HL-60 (cell line): ENCODE data around the gene DNM3.

ENCODE experiments used
- DNase-seq, 2 experiments: peaks; one replicate each; pipeline ENCODE4 v3.0.0-alpha.2; 2010 to 2020; ENCODE audit warnings: low read depth in 1 of 2, low spot score in 1 of 2
- H3K27ac ChIP-seq: fragments of 250-450 bp; sonication (Bioruptor Pico); replicated peaks from 2 replicates; pipeline ENCODE4 v1.5.1; 2020; ENCODE audit warnings: mild to moderate bottlenecking, moderate library complexity
- H3K27me3 ChIP-seq: fragments of 250-450 bp; sonication (Bioruptor Pico); 2 replicates; pipeline ENCODE4 v1.5.1; 2021; ENCODE audit warnings: mild to moderate bottlenecking, moderate library complexity; ENCODE audit not compliant: insufficient read depth, poor library complexity, severe bottlenecking
- H3K4me3 ChIP-seq: replicated peaks from 2 replicates; pipeline ENCODE4 v1.5.1; 2011; ENCODE audit warnings: mild to moderate bottlenecking, control low read depth, low read length; ENCODE audit not compliant: insufficient read depth
- CTCF ChIP-seq: IDR thresholded peaks from one replicate; pipeline ENCODE4 v1.5.1; 2011; ENCODE audit warnings: low read length, control low read depth, inconsistent platforms; ENCODE audit not compliant: insufficient read depth
- GABPA ChIP-seq: IDR thresholded peaks from 2 replicates; pipeline ENCODE4 v1.6.1; 2012; ENCODE audit warnings: low read depth
- POLR2AphosphoS5 ChIP-seq: IDR thresholded peaks from 2 replicates; pipeline ENCODE4 v1.6.1; 2012; ENCODE audit warnings: low read depth
- REST ChIP-seq: IDR thresholded peaks from 2 replicates; pipeline ENCODE4 v1.6.1; 2012; ENCODE audit warnings: low read depth; ENCODE audit not compliant: insufficient replicate concordance
- SPI1 ChIP-seq: IDR thresholded peaks from 2 replicates; pipeline ENCODE4 v1.6.1; 2012; ENCODE audit warnings: low read depth, mild to moderate bottlenecking, borderline replicate concordance

The DNM3 gene

GRCh38 chr1:172401477-172401876, 560.2 kb downstream of the DNM3 start:
- TF ChIP-seq REST (no peak), SPI1 (no peak), CTCF (no peak), POLR2AphosphoS5 (no peak), GABPA (no peak)
- no peak overlapping the region for H3K27ac ChIP-seq
- no peak for DNase-seq
- no peak overlapping the region for H3K4me3 ChIP-seq
- no peaks in the 10 kb centered on the region for H3K27me3 ChIP-seq

GRCh38 chr1:172401892-172402291, 560.6 kb downstream of the DNM3 start:
- DNase-seq, result no peak

More at GRCh38 chr1:172401892-172402291, 560.6 kb downstream of the DNM3 start:
- TF ChIP-seq REST, result no peak
- no peak for TF ChIP-seq GABPA
- TF ChIP-seq SPI1, result no peak
- no peak for TF ChIP-seq POLR2AphosphoS5
- TF ChIP-seq CTCF, result no peak
- Histone ChIP-seq H3K27me3 (no peaks in the 10 kb centered on the region), H3K27ac (no peak overlapping the region), H3K4me3 (no peak overlapping the region)
